PC-9 (cell line): ENCODE data around the gene PRR15L. TPM values are rescaled to one million over a fixed set of nuclear protein-coding genes. Genes with fewer than 3 reads are reported as not detected.

Source experiments
- BruUV-seq: library from RNA; stranded (reverse); fragments of 400-500 nt; replicated peaks from 2 replicates; lab custom pipeline; 2021; lab: Mats Ljungman, UMichigan
- CTCF ChIA-PET: fragments of 300-600 bp; sonication (Branson Sonifier 250); formaldehyde crosslinking; loops from one replicate; lab custom pipeline; 2022; ENCODE audit warnings: antibody characterized with exemption; lab: Charles Lee
- POLR2A ChIA-PET: fragments of 300-600 bp; sonication (Branson Sonifier 250); formaldehyde crosslinking; loops from one replicate; lab custom pipeline; 2022; ENCODE audit warnings: antibody characterized with exemption; ENCODE audit not compliant: unreplicated experiment; lab: Charles Lee
- DNase-seq, 2 experiments: peaks; one replicate each; pipeline versions ENCODE4 v3.0.0 to v3.0.0-alpha.2; 2015 to 2022; ENCODE audit warnings: mixed read lengths in 1 of 2
- H2AFZ ChIP-seq: fragments of 200-600 bp; sonication (generic); 2 replicates; pipeline ENCODE4 v1.8.1; 2017; ENCODE audit warnings: antibody characterized with exemption
- H3F3A ChIP-seq: fragments of 200-600 bp; sonication (generic); 2 replicates; pipeline ENCODE4 v1.8.1; 2017; ENCODE audit warnings: antibody characterized with exemption, mild to moderate bottlenecking, low read depth; ENCODE audit not compliant: insufficient read depth
- H3K27ac ChIP-seq: fragments of 200-600 bp; sonication (generic); 2 replicates; pipeline ENCODE4 v1.6.1; 2016; ENCODE audit warnings: mixed run types
- H3K27me3 ChIP-seq: fragments of 200-600 bp; sonication (generic); 2 replicates; pipeline ENCODE4 v1.6.1; 2016; ENCODE audit warnings: low read depth, mixed run types; ENCODE audit not compliant: insufficient read depth
- H3K36me3 ChIP-seq: fragments of 200-600 bp; sonication (generic); 2 replicates; pipeline ENCODE4 v1.6.1; 2016; ENCODE audit warnings: low read depth, mixed run types
- H3K4me1 ChIP-seq: fragments of 200-600 bp; sonication (generic); replicated peaks from 2 replicates; pipeline ENCODE4 v1.6.1; 2016; ENCODE audit warnings: mixed run types; ENCODE audit not compliant: insufficient read depth
- H3K4me2 ChIP-seq: fragments of 200-600 bp; sonication (generic); 2 replicates; pipeline ENCODE4 v1.6.1; 2017; ENCODE audit warnings: mixed run types
- H3K4me3 ChIP-seq: fragments of 200-600 bp; sonication (generic); 2 replicates; pipeline ENCODE4 v1.6.1; 2016; ENCODE audit warnings: mixed run types
- H3K79me2 ChIP-seq: fragments of 200-600 bp; sonication (generic); 2 replicates; pipeline ENCODE4 v1.6.1; 2017; ENCODE audit warnings: low read depth, mixed run types
- H3K9me2 ChIP-seq: fragments of 200-600 bp; sonication (generic); 2 replicates; pipeline ENCODE4 v1.8.1; 2017; ENCODE audit warnings: mild to moderate bottlenecking; ENCODE audit not compliant: insufficient read depth
- H3K9me3 ChIP-seq: fragments of 200-600 bp; sonication (generic); 2 replicates; pipeline ENCODE4 v1.8.1; 2016; ENCODE audit warnings: low read depth; ENCODE audit not compliant: insufficient read depth
- H4K20me1 ChIP-seq: fragments of 200-600 bp; sonication (generic); 2 replicates; pipeline ENCODE4 v1.8.1; 2017; ENCODE audit not compliant: insufficient read depth
- EZH2 ChIP-seq: fragments of 200-600 bp; sonication (generic); IDR thresholded peaks from 2 replicates; pipeline ENCODE4 v1.8.0; 2017; ENCODE audit warnings: antibody characterized with exemption, low read depth
- intact Hi-C: fragments of 100-400 bp; cut with micrococcal nuclease; formaldehyde crosslinking; loops from one replicate; pipeline ENCODE4 v1.10.0; 2022; ENCODE audit not compliant: unreplicated experiment
- total RNA-seq: library from RNA; stranded (reverse); gene quantifications from 2 replicates; pipeline ENCODE4 v1.2.3, GENCODE V29; 2021
- TF ChIP-seq, protein P1 (sequence below): fragments of 200-600 bp; sonication (generic); conservative IDR thresholded peaks from 2 replicates; pipeline ENCODE4 v1.6.1; 2017; ENCODE audit warnings: mixed run types, antibody characterized with exemption, mild to moderate bottlenecking, moderate library complexity

The PRR15L gene
- total RNA-seq, 1 experiment from 2014 or later: 5.3 TPM

DNA sequence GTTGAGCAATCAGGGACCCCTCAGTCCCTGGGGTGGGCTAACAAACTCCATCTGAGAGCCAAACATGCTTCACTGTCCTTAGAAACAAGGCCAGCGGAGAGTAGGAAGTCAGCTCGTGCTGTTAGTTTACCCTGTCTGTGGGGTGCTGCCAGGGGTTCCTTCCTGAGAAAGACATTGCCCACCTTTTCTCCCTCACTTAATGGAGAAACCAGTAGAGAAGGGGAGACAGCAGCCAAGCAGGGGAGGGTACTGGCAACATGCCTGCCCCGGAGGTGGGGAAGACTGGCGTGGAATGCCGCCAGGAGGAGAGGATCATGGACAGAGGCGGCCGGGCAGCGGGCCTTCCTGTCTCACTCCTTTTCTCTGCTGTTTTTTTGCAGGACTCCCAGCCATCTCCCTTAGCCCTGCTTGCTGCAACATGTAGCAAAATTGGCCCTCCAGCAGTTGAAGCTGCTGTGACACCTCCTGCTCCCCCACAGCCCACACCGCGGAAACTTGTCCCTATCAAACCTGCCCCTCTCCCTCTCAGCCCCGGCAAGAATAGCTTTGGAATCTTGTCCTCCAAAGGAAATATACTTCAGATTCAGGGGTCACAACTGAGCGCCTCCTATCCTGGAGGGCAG lies 41.8 kb downstream of the PRR15L start:
- intact Hi-C loops: no loop called here
- ChIA-PET CTCF (no interaction called here), POLR2A (no interaction called here)
- no peak overlapping the region for H3K4me2 ChIP-seq
- 0 out of 2 replicates have a peak, but pooled peaks cover 8% of the 10 kb centered on the region for H3F3A ChIP-seq
- H3K9me3 ChIP-seq: no peaks in the 10 kb centered on the region
- H2AFZ ChIP-seq: no peak overlapping the region
- H4K20me1 ChIP-seq: peaks cover 5% of the 10 kb centered on the region; the same call in 1 of the 2 replicates
- no peaks in the 10 kb centered on the region for H3K9me2 ChIP-seq
- BruUV-seq: no TSS peak
- no peaks in the 10 kb centered on the region for H3K4me1 ChIP-seq
- no peak for DNase-seq
- H3K27ac ChIP-seq: no peak overlapping the region
- TF ChIP-seq EZH2: no peak
- TF ChIP-seq, protein P1, sequence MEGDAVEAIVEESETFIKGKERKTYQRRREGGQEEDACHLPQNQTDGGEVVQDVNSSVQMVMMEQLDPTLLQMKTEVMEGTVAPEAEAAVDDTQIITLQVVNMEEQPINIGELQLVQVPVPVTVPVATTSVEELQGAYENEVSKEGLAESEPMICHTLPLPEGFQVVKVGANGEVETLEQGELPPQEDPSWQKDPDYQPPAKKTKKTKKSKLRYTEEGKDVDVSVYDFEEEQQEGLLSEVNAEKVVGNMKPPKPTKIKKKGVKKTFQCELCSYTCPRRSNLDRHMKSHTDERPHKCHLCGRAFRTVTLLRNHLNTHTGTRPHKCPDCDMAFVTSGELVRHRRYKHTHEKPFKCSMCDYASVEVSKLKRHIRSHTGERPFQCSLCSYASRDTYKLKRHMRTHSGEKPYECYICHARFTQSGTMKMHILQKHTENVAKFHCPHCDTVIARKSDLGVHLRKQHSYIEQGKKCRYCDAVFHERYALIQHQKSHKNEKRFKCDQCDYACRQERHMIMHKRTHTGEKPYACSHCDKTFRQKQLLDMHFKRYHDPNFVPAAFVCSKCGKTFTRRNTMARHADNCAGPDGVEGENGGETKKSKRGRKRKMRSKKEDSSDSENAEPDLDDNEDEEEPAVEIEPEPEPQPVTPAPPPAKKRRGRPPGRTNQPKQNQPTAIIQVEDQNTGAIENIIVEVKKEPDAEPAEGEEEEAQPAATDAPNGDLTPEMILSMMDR: no peak
- H3K27me3 ChIP-seq: no peaks in the 10 kb centered on the region
- H3K36me3 ChIP-seq: no peaks in the 10 kb centered on the region
- H3K79me2 ChIP-seq: no peaks in the 10 kb centered on the region
- H3K4me3 ChIP-seq: no peak overlapping the region

DNA sequence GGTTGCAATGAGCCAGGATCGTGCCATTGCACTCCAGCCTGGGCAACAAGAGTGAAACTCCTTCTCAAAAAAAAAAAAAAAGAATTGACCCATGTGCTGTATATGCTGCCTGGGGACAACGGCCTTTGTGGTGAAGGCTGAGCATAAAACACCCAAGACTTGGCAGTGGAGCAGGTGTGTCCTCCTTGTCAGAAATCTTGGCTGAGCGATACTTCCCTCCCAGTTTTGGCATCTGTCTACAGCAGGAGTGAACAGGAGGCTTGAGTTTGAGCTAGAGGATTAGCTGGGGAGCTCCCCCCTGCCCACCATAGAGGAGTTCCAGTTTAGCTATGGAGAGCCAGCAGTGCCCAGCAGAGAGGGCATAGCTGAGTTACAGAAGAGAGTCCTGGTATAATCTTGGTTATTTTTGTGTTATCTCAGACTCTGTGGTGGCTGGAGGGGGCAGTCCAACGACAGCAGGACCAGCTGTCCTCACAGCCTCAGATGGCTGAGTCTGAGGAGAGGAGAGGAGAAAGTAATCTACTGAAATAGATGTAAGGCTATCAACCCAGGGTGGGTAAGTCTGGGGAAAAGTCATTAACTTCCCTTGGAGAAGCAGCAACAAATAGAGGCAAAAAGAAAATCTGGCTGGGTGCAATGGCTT lies 43.3 kb downstream of the PRR15L start:
- Histone ChIP-seq H3K79me2 (no peaks in the 10 kb centered on the region), H3K4me1 (no peaks in the 10 kb centered on the region), H3K9me2 (no peaks in the 10 kb centered on the region), H3K4me2 (no peak overlapping the region), H3K4me3 (no peak overlapping the region), H2AFZ (no peak overlapping the region), H3K27me3 (no peaks in the 10 kb centered on the region), H4K20me1 (peaks cover 5% of the 10 kb centered on the region; the same call in 1 of the 2 replicates), H3F3A (0 out of 2 replicates have a peak, but pooled peaks cover 8% of the 10 kb centered on the region), H3K9me3 (no peaks in the 10 kb centered on the region), H3K27ac (no peak overlapping the region), H3K36me3 (no peaks in the 10 kb centered on the region)
- CTCF ChIA-PET: no interaction called here
- POLR2A ChIA-PET: no interaction called here
- intact Hi-C loops: no loop called here
- no TSS peak for BruUV-seq
- no peak for DNase-seq
- TF ChIP-seq EZH2: no peak
- TF ChIP-seq, protein P1: no peak

DNA sequence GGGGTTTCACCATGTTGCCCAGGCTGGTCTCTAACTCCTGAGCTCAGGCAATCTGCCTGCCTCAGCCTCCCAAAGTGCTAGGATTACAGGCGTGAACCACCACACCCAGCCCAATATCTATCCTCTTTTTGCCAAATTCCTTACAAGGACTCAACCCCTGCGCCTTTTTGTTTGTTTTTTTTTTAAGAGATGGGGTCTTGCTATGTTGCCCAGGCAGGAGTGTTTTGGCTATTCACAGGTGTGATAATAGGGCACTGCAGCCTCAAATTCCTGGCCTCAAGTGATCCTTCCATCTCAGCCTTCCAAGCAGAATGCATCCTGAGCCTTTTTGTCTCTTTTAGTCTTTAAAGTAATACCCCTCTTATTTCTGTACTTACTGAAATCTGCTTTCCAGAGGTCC lies 44.6 kb downstream of the PRR15L start:
- no TSS peak for BruUV-seq
- POLR2A ChIA-PET: interaction anchor here (0.7 kb wide), 1 partner anchor 34 kb away, joined by 12 read pairs; no protein-coding TSS in a partner anchor
- DNase-seq: no peak

More for the DNA sequence above, 44.6 kb downstream of the PRR15L start:
- Histone ChIP-seq H4K20me1 (peaks cover 5% of the 10 kb centered on the region; the same call in 1 of the 2 replicates), H3K4me1 (no peaks in the 10 kb centered on the region), H3K9me2 (no peaks in the 10 kb centered on the region), H3K36me3 (no peaks in the 10 kb centered on the region), H3F3A (0 out of 2 replicates have a peak, but pooled peaks cover 8% of the 10 kb centered on the region), H3K9me3 (no peaks in the 10 kb centered on the region), H3K4me2 (no peak overlapping the region), H3K27ac (no peak overlapping the region), H3K27me3 (no peaks in the 10 kb centered on the region), H3K79me2 (no peaks in the 10 kb centered on the region), H2AFZ (no peak overlapping the region), H3K4me3 (no peak overlapping the region)
- intact Hi-C loops: no loop called here
- TF ChIP-seq, protein P1: no peak
- no peak for TF ChIP-seq EZH2
- CTCF ChIA-PET: no interaction called here
